ENCODE measurements around the gene GABRA1.

Gene GABRA1

DNA sequence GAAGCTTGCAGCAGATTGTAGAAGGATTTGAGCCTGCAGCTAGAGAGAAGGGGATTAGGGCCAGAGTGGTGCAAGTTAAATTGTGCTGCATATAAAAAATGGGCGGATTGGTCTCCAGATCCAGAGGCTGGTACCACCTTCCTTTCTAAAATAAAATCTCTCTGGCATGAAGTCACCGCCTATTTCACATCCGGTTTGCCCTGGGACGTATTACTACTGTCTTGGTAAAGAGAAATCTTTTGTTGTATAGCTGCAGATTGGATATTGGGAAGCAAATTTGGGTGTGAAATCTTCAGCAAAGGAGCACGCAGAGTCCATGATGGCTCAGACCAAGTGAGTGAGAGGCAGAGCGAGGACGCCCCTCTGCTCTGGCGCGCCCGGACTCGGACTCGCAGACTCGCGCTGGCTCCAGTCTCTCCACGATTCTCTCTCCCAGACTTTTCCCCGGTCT lies at the start of gene GABRA1:
GABRA1 (plus strand) TSS at position 180 of the 451 bp plus-strand sequence. CDS start 2,691 bp downstream, outside the sequence.
- DNase-seq, result no peak

DNA sequence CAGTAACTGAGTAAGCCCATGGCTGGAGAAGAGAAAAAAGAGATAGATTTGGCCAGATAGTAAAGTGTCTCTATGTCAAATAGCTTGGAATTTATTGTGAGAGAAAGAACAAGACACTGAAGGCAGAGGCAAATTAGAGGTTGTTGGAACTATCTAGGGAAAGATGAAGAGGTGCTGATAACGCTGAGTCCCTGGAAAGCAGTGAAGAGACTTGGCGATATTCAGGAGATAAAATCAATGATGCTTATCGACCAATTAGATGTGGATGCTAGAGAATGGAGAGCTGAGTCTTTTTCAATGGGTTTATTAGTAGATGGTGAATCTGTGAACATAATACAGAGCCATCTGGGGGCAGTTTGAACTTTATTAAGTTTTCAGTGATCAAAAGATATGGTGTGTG lies 48.6 kb upstream of the GABRA1 start:
- DNase-seq, result no peak

DNA sequence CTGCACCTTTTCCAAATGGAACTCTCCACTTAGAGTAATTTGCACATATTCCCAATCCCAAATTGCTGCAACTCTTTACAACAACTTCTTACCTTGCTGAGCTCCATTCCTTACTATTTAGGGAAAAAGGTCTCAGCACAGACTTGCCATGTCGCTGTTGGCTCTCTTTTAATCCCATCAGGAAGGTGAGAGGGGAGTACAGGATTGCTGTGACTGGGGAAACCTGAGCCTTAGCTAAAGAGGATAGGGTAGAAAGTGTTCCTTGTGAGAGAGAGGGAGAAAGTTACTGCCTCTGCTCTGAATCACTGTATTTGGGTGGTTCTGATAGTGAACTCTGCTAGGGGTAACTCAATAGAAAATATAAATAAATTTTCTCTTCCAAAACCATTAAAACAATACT lies 43.7 kb upstream of the GABRA1 start:
- no peak for DNase-seq

DNA sequence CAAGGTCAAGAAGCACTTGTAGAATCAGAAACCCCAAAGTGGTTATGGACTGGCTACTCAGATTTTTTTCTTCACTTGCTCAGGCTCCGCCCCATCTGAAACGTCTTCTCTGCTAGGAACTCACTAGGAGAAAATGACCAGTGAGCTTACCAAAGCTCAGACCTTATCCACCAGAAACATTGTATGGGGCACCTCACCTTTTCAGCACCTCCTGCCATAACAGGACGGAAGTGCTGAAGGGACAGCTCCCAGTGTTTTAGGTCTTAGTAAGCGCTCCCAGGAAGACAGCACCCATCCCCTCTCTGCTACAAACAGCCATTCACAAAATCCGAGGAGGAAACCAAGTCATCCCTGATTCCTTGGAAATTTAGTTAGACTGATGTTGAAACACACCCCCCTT lies 1.2 kb upstream of the GABRA1 start:
- no peak for DNase-seq

DNA sequence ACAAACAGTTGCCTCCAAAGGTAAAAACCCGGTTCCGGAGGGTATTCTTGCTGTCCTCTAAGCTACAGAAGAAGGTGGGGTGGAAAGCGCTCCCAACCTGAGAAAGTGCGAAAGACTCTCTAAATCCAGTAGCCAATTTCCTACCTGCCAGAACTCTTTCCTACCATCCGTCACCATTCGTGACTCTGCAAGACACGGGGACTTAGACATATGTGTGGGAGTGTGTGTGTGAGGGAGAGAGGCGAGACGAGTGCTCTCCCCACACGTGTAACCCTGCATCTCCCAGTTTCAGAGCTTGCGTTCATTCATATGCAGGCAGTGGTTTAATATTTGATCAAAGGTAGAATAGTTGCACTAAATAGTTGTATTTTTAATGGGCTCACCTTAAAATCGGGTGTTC lies 473 bp upstream of the GABRA1 start:
- DNase-seq, result no peak

DNA sequence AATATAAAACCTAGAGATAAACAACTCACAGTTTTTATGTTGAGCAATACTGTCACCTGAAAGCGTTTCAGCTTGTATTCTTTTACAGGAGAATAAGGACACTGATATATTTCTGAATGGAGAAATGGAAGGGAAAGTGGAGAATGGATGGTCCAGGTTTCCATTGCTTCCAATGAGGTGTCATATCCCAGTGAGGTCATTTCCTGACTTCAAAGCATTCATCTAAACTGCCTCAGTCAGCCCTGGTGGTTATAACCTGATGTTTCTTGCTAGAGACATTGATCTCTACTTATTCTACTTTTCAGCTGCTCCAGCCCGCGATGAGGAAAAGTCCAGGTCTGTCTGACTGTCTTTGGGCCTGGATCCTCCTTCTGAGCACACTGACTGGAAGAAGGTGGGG lies 2.6 kb downstream of the GABRA1 start:
- no peak for DNase-seq

DNA sequence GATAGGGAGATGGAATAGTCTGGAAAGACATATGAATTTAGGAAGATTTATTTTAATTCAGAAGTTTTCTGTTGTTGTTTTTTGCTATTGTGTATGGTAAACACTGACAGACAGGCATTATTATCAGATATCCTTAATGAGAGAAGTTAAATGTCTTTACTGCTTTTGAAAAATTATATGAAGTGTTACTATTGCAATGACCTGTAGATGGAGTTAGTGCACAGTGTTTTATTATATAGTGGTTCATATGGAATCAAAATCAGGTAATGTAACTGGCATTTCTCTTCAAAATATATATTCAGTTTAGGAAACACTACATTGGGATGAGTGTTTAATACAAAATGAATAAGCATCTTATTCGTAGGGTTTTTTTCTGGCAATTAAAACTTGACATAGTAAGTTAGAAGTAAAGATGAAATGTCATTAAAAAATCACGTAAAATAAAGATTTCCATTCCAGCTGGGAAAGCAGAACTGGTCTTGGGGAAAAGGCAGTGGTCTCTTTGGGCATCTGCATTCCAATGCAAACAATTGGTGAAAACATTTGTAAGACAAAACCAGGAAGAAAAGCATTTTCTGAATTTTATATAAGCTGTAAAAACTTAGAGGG lies 3.9 kb downstream of the GABRA1 start:
- DNase-seq, result no peak

DNA sequence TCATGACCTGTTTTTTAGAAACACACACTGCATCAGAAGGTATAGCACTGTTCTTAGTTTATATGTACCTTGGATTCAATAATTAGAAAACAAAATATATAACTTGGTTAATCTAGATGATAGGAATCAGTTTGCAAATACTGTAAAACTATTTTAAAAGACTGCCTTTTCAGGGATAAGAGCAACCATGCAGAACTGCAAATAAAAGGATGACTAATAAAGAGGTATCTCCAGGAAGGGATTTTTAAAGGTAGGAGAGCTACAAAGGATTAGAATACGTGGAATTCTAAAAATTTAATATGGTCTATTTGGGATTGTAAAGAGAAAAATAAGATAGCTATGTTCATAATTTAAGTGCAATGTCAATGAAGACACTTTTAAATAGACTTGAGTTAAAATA lies 9.4 kb downstream of the GABRA1 start:
- no peak for DNase-seq

DNA sequence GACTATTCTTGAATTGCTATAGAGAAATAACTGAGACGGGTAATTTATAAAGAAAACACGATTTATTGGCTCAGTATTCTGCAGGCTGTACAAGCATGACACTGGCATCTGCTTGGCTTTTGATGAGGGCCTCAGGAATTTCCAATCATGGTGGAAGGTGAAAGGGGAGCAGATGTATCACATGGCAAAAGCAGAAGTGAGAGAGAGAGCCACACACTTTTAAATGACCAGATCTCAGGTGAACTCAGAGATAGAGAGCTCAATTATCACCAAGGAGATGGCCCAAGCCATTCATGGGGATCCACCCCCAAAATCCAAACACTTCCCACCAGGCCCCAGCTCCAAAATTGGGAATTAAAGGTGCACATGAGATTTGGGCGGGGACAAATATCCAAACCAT lies 15.3 kb downstream of the GABRA1 start:
- no peak for DNase-seq

DNA sequence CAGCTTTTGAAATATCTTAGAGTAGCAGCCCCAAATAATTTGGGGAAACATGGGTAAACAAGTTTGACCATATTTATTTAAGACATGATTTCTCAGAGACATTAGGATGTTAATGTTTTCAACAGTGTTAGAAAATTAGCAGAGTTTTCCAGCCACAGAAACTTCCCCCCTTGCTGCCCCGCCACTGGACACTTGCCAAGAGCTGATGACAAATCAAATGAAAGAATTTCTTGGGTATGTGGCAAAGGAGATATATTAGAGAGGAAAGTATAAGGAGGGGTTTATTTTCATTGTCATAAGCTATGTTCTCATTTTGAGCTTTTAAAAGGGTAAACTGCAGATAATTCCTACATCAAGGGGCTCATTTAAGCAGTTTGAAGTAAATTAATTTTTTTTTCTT lies 15.9 kb downstream of the GABRA1 start:
- no peak for DNase-seq

DNA sequence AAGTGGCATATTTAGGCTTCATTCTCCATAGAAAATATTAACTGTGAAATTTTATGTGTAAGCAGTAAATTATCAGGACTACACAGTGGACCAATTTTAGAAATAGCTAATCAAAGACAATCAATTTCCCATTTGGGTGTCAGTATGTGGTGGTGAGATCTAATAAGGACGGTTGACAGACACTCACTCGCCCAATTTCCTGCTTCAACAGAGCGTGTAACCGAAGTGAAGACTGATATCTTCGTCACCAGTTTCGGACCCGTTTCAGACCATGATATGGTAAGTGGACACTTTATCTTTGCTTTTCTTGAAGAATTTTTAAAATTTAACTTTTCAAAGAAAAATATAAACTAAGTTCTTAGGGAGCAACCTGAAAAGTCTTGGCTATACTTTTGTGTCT lies 17.6 kb downstream of the GABRA1 start:
- DNase-seq, result no peak

DNA sequence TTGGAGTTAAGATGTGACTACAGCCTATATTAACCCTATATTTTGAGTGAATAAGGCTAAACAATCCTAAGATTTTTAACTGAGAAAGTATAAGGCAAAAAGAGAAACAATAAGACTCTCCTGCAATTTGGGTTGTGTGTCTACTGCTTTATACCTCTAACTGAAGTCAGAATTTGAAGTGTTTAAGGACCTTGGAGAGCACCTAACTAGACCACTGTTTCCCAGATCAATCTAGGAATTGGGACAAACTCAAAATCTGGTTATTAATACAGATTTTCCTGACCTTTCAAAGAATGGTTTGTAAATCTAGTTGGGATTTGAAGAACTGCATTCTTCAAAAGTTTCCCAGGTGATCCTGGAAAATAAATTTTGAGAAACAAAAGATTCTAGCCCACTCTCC lies 42.1 kb downstream of the GABRA1 start:
- DNase-seq, result no peak

DNA sequence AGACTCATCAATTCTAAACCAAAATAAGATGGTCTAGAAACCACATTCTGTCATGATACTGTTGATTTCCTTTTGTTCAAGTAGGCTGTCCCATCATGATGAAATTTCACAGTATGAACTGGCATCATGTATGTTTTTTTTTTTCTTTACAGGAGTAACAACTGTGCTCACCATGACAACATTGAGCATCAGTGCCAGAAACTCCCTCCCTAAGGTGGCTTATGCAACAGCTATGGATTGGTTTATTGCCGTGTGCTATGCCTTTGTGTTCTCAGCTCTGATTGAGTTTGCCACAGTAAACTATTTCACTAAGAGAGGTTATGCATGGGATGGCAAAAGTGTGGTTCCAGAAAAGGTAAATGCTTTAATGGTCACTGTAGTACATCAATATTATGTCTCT lies 47.6 kb downstream of the GABRA1 start:
- no peak for DNase-seq

DNA sequence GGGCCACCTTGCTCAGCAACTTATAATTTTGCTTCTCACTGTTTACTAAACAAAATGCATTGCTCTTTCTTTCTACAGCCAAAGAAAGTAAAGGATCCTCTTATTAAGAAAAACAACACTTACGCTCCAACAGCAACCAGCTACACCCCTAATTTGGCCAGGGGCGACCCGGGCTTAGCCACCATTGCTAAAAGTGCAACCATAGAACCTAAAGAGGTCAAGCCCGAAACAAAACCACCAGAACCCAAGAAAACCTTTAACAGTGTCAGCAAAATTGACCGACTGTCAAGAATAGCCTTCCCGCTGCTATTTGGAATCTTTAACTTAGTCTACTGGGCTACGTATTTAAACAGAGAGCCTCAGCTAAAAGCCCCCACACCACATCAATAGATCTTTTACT lies 49.1 kb downstream of the GABRA1 start:
- no peak for DNase-seq

DNA sequence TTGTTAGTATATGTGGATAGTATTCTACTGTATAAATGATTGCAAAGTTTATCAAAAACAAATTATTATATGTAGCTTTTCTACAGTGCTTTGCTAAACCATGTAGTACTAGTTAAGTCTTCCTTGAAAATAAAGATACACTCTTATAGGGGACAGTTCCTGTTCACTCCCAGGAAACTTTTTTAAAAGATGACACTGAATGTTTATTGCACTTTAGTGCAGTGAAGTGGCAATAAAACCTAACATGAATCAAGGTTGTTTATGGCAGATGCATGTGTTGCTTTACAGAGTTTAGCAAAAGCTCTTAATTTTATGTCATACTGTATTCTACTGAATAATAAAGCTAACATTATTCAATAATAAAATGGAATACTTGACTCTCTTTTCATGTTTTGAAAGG lies 51.7 kb downstream of the GABRA1 start:
- no peak for DNase-seq

DNA sequence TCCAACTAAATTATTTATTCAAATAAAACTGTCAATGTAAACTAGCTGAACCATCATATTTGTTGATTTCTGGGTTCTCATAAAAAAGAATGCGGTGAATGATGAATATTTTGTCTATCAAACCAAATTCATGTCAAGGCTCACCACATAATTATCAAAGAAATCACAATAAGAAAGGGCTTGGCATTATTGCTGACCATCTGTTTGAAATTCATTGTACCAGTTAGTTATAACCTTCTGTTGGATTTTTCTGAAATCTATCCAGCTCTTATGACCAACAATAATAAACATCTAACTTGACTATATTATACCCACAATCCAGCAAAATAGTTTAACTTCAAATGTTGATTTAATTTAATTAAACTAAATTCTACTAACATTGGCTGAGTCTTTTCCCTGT lies 53.1 kb downstream of the GABRA1 start:
- no peak for DNase-seq

DNA sequence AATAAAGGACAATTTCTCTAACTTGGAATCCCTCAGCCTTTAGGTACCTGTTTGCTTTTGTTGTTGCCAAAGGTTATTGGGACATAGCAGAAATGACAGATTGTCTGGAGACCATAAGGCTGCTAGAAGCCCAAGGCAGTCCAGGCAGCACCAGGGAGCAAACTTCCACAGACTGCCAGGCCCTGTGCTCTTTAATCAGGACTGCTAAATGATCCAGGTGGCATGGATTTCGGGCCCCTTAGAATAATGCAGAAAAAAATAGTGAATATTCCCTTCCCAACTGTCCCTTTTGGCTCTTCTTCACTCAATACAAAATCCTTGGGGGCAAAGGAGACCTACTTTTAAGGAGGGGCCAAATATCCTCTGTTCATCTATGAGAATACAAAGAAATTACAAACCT lies 73.9 kb downstream of the GABRA1 start:
- DNase-seq, result no peak

DNA sequence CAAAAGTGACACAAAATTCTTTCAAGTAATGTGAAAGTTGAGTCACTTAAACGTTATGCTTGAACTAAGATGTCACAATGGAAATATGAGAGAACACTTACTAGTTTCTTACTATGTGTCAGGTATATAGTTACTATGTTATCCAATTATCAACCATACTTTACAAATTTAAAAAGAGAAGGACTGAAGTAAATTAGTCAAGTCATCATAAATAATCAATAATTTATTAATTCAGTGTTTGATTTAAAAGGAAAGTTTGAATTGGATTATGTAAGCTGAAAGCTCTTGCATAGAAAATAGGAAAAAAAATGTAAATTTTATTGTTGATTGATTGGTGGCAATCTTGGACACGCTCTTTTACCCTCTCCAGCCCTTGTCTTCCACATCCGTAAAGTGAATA lies 76.3 kb downstream of the GABRA1 start:
- DNase-seq, result no peak

DNA sequence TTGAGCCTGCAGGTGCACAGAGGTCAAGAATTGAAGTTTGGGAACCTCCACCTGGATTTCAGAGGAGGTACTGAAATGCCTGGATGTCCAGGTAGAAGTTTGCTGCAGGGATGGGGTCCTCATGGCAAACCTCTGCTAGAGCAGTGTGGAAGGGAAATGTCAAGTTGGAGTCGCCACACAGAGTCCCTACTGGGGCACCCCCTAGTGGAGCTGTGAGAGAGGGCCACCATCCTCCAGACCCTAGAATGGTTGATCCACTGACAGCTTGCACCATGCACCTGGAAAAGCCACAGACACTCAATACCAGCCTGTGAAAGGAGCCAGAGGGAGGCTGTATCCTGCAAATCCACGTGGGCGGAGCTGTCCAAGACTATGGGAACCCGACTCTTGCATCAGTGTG lies 78.0 kb downstream of the GABRA1 start:
- DNase-seq, result no peak

DNA sequence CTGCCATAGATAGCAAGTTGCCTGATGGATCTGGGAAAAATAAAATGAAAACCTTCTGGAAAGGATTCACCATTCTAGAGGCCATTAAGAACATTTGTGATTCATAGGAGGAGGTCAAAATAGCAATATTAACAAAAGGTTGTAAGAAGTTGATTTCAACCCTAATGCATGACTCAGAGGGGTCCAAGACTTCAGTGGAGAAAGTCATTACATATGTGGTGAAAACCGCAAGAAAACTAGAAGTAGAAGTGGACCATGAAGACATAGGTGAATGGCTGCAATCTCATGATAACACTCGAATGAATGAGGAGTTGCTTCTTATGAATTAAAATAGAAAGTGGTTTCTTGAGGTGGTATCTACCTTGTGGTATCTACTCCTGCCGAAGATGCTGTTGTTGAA lies 86.6 kb downstream of the GABRA1 start:
- no peak for DNase-seq

DNA sequence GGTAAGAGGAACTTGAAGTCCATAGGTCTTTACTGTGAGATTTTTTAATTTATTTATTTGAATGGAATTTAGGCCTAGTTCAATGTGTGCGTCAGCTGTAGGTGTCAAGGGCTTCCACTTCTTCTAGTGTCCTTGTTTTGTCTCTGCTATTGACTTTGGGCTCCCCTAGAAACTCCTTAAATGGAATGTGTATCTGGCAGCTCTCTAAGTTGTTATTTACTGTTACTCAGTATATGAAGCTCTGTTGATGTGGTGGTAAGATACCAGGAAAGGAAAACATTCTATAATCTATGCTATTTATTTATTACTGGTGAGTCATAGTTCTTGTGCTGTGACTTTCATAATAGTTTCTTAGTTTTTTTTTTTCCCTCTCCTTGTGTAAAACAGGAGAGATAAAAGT lies 97.1 kb downstream of the GABRA1 start:
- DNase-seq, result no peak

DNA sequence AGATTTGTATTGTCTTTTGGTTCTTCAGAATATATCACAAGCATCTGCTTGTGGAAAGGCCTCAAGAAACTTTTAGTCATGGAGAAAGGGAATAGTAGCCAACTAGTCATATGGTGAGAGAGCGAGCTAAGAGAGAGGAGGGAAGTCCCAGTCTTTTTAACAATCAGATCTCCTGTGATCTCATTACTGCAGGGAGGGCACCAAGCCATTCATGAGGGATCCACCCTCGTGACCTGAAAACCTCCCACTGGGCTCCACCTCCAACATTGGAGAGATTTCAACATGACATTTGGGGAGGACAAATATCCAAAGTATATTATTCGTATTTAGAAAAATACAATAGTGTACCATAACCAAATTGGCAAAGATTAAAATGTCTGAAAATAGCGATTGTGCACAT lies 99.0 kb downstream of the GABRA1 start:
- DNase-seq, result no peak
